Left lung (tissue), 10 donors: ENCODE measurements around the gene KIRREL3. TPM values are rescaled to one million over a fixed set of nuclear protein-coding genes. Genes with fewer than 3 reads are reported as not detected.

Experiments
- ATAC-seq: fragments of 200-7000 bp; cut with Tn5 transposase; one replicate; pipeline ENCODE4 v1.9.1; 2020; ENCODE audit warnings: moderate library complexity
- DNase-seq, 4 donors: peaks; one replicate each; pipeline ENCODE4 v3.0.0-alpha.2; 2013 to 2020
- H3K27ac ChIP-seq, 2 donors: fragments of 200-600 bp; sonication (generic) in 1 of 2; one replicate each; pipeline versions ENCODE4 v1.5.0 to v1.8.0; 2020 to 2021
- H3K27me3 ChIP-seq, 2 donors: fragments of 200-600 bp; sonication (generic) in 1 of 2; one replicate each; pipeline versions ENCODE4 v1.5.0 to v1.8.0; 2020 to 2021
- H3K36me3 ChIP-seq, 2 donors: fragments of 200-600 bp; sonication (generic) in 1 of 2; one replicate each; pipeline versions ENCODE4 v1.5.0 to v1.8.0; 2020 to 2021
- H3K4me1 ChIP-seq, 2 donors: fragments of 200-600 bp; one replicate each; pipeline ENCODE4 v1.8.0; 2021
- H3K4me3 ChIP-seq, 2 donors: fragments of 200-600 bp; sonication (generic) in 1 of 2; one replicate each; pipeline versions ENCODE4 v1.5.0 to v1.8.0; 2020 to 2021; ENCODE audit warnings: mild to moderate bottlenecking in 1 of 2
- H3K9me3 ChIP-seq, 2 donors: fragments of 200-600 bp; sonication (generic) in 1 of 2; one replicate each; pipeline versions ENCODE4 v1.5.0 to v1.8.0; 2020 to 2021
- intact Hi-C, 2 donors: fragments of 100-400 bp; cut with DNase I; formaldehyde crosslinking; loops; one replicate each; pipeline versions ENCODE4 v1.11.2 to v1.14.2; 2022
- polyA plus RNA-seq, 6 donors: library from polyadenylated mRNA; unstranded; fragments of 120-200 nt; gene quantifications; one replicate each; pipeline ENCODE4 v1.2.1, GENCODE V29; 2013; ENCODE audit not compliant: insufficient read length in 6 of 6
- total RNA-seq, 2 donors: library from RNA; stranded (reverse); fragmentation: NEBNext Ultra II Directional; extraction: Animal tissue kit (Norgen Biotek cat#: 25700); gene quantifications; one replicate each; pipeline ENCODE4 v1.2.1, GENCODE V29; 2021
- TF ChIP-seq, protein P1 (sequence below), 2 donors: fragments of 200-600 bp; sonication (generic) in 1 of 2; IDR thresholded peaks; one replicate each; pipeline versions ENCODE4 v1.5.0 to v1.8.0; 2021; ENCODE audit warnings: antibody characterized with exemption in 2 of 2
- donor health status: DM: no; HTN: yes; CAD: no.
- donor health status: DM: no; HTN: no; CAD: no.

KIRREL3 gene
- total and polyA plus RNA-seq, 8 donors: 1.6 to 2.5 (median 2.0) TPM; not detected in 2

DNA sequence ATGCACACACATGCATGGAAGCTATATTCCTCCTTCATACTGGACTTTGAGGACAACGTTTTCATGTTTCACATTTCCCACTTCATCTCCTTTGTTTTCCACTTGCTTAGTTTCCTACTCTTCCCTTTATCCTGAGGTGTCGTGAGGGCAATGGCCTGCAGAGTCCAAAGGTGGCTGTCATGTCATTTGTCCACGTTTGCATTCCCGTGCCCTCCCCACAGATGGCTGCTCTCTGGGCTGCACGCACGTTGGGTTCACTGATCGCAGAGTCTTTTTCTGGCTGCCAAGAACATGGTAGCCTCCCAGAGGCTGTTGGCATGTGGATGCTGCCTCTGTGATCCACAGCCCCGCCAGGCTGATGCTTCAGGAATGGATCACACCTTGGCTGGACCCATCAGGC lies 389.1 kb downstream of the KIRREL3 start:
- ATAC-seq (no peak), DNase-seq (peak in 1 of 4 donors; percentile 49)
- intact Hi-C loops: no loop called here
- Histone ChIP-seq H3K27me3 (peaks cover 0 to 12% of the 10 kb centered on the region in 2 donors), H3K4me1 (no peaks in the 10 kb centered on the region), H3K36me3 (no peaks in the 10 kb centered on the region), H3K9me3 (no peaks in the 10 kb centered on the region), H3K27ac (no peak overlapping the region), H3K4me3 (no peak overlapping the region)
- TF ChIP-seq, protein P1, sequence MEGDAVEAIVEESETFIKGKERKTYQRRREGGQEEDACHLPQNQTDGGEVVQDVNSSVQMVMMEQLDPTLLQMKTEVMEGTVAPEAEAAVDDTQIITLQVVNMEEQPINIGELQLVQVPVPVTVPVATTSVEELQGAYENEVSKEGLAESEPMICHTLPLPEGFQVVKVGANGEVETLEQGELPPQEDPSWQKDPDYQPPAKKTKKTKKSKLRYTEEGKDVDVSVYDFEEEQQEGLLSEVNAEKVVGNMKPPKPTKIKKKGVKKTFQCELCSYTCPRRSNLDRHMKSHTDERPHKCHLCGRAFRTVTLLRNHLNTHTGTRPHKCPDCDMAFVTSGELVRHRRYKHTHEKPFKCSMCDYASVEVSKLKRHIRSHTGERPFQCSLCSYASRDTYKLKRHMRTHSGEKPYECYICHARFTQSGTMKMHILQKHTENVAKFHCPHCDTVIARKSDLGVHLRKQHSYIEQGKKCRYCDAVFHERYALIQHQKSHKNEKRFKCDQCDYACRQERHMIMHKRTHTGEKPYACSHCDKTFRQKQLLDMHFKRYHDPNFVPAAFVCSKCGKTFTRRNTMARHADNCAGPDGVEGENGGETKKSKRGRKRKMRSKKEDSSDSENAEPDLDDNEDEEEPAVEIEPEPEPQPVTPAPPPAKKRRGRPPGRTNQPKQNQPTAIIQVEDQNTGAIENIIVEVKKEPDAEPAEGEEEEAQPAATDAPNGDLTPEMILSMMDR (IDR thresholded peaks at IDR 0.05): no peak

DNA sequence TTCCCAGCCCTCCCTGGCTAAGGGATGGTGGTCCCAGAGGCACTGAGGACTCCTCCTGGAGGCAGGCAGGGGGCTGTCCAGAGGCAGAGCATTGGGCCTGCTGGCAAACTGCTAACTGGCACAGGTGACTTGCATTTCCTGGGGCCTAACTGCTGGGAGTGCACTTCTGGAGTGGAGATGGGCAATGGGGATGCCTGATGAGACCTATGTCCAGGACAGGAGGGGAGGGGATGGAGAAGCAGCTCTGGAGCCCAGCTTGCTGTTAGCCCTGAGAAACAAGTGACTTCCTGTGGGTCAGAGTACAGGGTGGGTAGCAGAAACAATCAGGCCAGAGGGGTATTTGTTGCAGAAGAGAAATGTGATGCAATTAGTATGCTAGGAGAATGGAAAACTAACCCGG lies 391.9 kb downstream of the KIRREL3 start:
- H3K4me1 ChIP-seq: no peaks in the 10 kb centered on the region
- TF ChIP-seq, protein P1 (IDR thresholded peaks at IDR 0.05): no peak
- H3K27ac ChIP-seq: no peak overlapping the region
- H3K4me3 ChIP-seq: no peak overlapping the region
- H3K36me3 ChIP-seq: no peaks in the 10 kb centered on the region
- H3K27me3 ChIP-seq: peaks cover 0 to 33% of the 10 kb centered on the region in 2 donors
- H3K9me3 ChIP-seq: no peaks in the 10 kb centered on the region
- no peak for ATAC-seq
- intact Hi-C loops: no loop called here
- DNase-seq: no peak

DNA sequence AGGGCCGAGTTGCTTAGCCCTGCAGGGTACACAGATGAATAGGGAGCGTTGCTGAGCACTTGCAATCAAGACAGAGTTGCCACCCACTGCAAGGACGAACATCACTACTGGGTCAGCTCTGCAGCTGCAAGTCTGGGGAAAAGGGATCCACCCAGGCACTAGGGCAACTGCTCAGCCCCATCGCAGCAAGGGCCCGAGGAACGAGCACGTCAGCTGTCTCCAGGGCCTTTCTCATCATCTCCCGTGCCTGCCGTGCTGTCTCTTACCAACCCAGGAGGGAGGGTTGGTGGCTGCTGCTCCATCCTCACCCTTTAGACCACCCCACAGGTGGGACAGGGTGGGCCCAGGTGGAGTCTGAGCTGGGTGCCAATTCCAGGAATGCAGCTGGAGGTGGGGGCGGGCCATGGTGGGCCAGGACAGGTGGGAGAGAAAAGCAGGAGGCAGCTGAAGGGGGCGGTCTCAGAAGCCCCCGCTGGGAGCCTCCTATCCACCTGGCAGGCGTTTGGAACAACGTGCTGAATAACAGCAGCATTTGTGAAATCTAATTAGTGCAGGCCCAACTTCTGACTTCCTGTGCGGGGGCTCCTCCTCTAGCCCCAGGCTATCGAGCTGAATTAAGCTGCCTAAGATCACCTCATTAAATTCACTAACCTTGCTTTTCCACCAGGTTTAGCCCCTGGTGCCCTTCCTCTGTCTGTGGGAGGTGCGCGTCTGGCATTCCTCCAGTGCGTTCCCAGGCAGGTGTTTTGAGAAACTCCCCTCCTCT lies 392.6 kb downstream of the KIRREL3 start:
- ATAC-seq (no peak), DNase-seq (no peak)
- H3K4me1 ChIP-seq: no peaks in the 10 kb centered on the region
- no peak overlapping the region for H3K4me3 ChIP-seq
- TF ChIP-seq, protein P1 (IDR thresholded peaks at IDR 0.05): no peak
- H3K27me3 ChIP-seq: peaks cover 0 to 33% of the 10 kb centered on the region in 2 donors
- H3K27ac ChIP-seq: no peak overlapping the region
- intact Hi-C loops: no loop called here
- H3K9me3 ChIP-seq: no peaks in the 10 kb centered on the region
- no peaks in the 10 kb centered on the region for H3K36me3 ChIP-seq

DNA sequence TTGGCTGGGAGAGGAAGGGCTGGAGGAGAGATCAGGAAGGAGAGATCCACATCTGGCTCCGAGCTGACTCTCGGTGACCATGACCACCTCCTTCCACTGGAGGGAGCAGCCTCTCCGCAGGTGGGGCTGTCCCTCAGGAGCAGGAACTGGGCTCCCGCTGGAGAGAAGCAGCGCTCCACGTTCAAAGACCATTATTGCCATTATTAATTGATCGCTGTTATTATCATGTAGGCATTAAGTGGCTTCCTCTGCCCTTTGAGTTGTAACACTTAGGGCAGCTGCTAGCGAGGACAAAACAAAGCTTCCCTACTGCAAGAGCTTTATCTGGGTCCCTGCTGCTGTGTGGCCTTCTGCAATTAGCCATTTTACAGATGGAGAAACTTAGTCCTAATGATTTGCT lies 393.2 kb downstream of the KIRREL3 start:
- ATAC-seq: peak; percentile 91
- peak in 1 of 4 donors; percentile 39 for DNase-seq
- intact Hi-C loops: no loop called here

DNA sequence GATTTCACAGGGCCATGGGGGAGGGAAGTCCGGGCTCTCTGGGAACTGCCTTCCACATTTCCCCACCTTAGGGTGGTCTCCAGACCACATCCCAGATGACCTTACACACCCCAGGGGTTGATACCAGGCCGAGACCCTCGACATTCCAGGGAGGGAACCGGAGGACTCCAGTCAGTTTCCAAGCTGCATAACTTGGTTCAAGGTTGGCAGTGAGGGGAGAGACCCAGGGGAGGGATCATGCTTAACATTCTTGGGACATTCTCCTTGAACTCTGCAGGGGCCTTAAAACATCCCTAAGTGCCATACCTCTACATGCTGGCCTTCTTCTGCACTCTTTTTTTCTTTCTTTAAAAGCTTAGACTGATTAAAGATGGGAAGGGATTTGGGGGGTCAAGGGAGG lies 394.1 kb downstream of the KIRREL3 start:
- TF ChIP-seq, protein P1 (IDR thresholded peaks at IDR 0.05): no peak
- intact Hi-C loops: no loop called here

More for the DNA sequence above, 393.2 kb downstream of the KIRREL3 start:
- Histone ChIP-seq H3K9me3 (no peaks in the 10 kb centered on the region), H3K4me3 (no peak overlapping the region), H3K4me1 (no peaks in the 10 kb centered on the region), H3K36me3 (no peaks in the 10 kb centered on the region), H3K27me3 (peaks cover 0 to 33% of the 10 kb centered on the region in 2 donors), H3K27ac (no peak overlapping the region)
- TF ChIP-seq, protein P1 (IDR thresholded peaks at IDR 0.05): peak; percentile 38 to 43

More for the DNA sequence above, 394.1 kb downstream of the KIRREL3 start:
- Histone ChIP-seq H3K27ac (no peak overlapping the region), H3K4me3 (no peak overlapping the region), H3K27me3 (peaks cover 0 to 40% of the 10 kb centered on the region in 2 donors), H3K9me3 (no peaks in the 10 kb centered on the region), H3K4me1 (no peaks in the 10 kb centered on the region), H3K36me3 (no peaks in the 10 kb centered on the region)
- DNase-seq: no peak
- ATAC-seq: no peak
